Panc1 (cell line): ENCODE measurements around the gene FOXO1. TPM values are rescaled to one million over a fixed set of nuclear protein-coding genes. Genes with fewer than 3 reads are reported as not detected.

Experiments used
- ATAC-seq: fragments of 200-7000 bp; cut with Tn5 transposase; 2 replicates; pipeline ENCODE4 v1.9.1; 2020; ENCODE audit warnings: mild to moderate bottlenecking, moderate library complexity
- BruUV-seq: library from RNA; stranded (reverse); fragments of 400-500 nt; replicated peaks from 2 replicates; lab custom pipeline; 2021; lab: Mats Ljungman, UMichigan
- CTCF ChIA-PET: fragments of 300-600 bp; sonication (Branson Sonifier 250); formaldehyde crosslinking; loops from one replicate; lab custom pipeline; 2022; ENCODE audit warnings: antibody characterized with exemption; lab: Charles Lee
- POLR2A ChIA-PET: fragments of 300-600 bp; sonication (Branson Sonifier 250); formaldehyde crosslinking; loops from one replicate; lab custom pipeline; 2022; ENCODE audit warnings: antibody characterized with exemption; lab: Charles Lee
- DNase-seq: peaks from one replicate; pipeline ENCODE4 v3.0.0-alpha.2; 2010; ENCODE audit warnings: low read depth, low spot score
- H3K27ac ChIP-seq: 2 replicates; pipeline ENCODE4 v1.5.1; 2011; ENCODE audit warnings: mild to moderate bottlenecking, low read length, inconsistent platforms
- H3K27me3 ChIP-seq: fragments of 200-500 bp; sonication (Bioruptor generic); 2 replicates; pipeline ENCODE4 v1.6.0; 2014; ENCODE audit warnings: low read length, inconsistent platforms; ENCODE audit not compliant: control insufficient read depth, insufficient read depth
- H3K36me3 ChIP-seq: fragments of 200-500 bp; sonication (Bioruptor generic); 2 replicates; pipeline ENCODE4 v1.5.1; 2014; ENCODE audit warnings: inconsistent platforms, mild to moderate bottlenecking, low read length, moderate library complexity; ENCODE audit not compliant: control insufficient read depth, insufficient read depth
- H3K4me1 ChIP-seq: 2 replicates; pipeline ENCODE4 v1.5.1; 2011; ENCODE audit warnings: inconsistent platforms, mild to moderate bottlenecking, low read length, moderate library complexity; ENCODE audit not compliant: control insufficient read depth, insufficient read depth
- H3K4me3 ChIP-seq, 2 experiments: 2 replicates each; pipeline ENCODE4 v1.5.1; 2011 to 2012; ENCODE audit warnings: low read depth in 2 of 2, low read length in 2 of 2, mild to moderate bottlenecking in 2 of 2, inconsistent platforms in 1 of 2, moderate library complexity in 1 of 2
- H3K9me3 ChIP-seq: fragments of 200-500 bp; sonication (Bioruptor generic); 2 replicates; pipeline ENCODE4 v1.5.1; 2014; ENCODE audit warnings: low read depth, mild to moderate bottlenecking, inconsistent platforms, low read length, moderate library complexity; ENCODE audit not compliant: control insufficient read depth, insufficient read depth
- CTCF ChIP-seq: fragments of 450-650 bp; IDR thresholded peaks from 2 replicates; pipeline ENCODE4 v1.5.1; 2017; ENCODE audit warnings: mild to moderate bottlenecking
- POLR2AphosphoS5 ChIP-seq: IDR thresholded peaks from 2 replicates; pipeline ENCODE4 v1.6.1; 2012; ENCODE audit warnings: mild to moderate bottlenecking, low read depth, low read length, moderate library complexity
- SIN3A ChIP-seq: IDR thresholded peaks from 2 replicates; pipeline ENCODE4 v1.6.1; 2012; ENCODE audit warnings: low read depth, mild to moderate bottlenecking, low read length, moderate library complexity, borderline replicate concordance; ENCODE audit not compliant: insufficient read depth
- TCF7L2 ChIP-seq: IDR thresholded peaks from 2 replicates; pipeline ENCODE4 v1.6.1; 2011; ENCODE audit warnings: mild to moderate bottlenecking, low read depth, low read length, inconsistent platforms
- in situ Hi-C: cut with HindIII; loops from 2 replicates; pipeline ENCODE4 v1.10.0; 2016; ENCODE audit warnings: low sequenced_read_pairs, low pct_unique_long_range_greater_than_20kb
- intact Hi-C: fragments of 100-400 bp; cut with micrococcal nuclease; formaldehyde crosslinking; loops from one replicate; pipeline ENCODE4 v1.10.0; 2022; ENCODE audit not compliant: unreplicated experiment
- total RNA-seq: library from RNA; stranded (reverse); gene quantifications from one replicate; pipeline ENCODE4 v1.2.1, GENCODE V29; 2021; ENCODE audit not compliant: unreplicated experiment
- TF ChIP-seq, protein P1 (sequence below), 2 experiments: IDR thresholded peaks; 2 replicates each; pipeline ENCODE4 v1.6.1; 2011 to 2012; ENCODE audit warnings: low read depth in 2 of 2, control low read depth in 1 of 2, low read length in 1 of 2, mild to moderate bottlenecking in 1 of 2, moderate library complexity in 1 of 2; ENCODE audit not compliant: insufficient read depth in 1 of 2

The FOXO1 gene
- total RNA-seq, 1 experiment from 2014 or later, result 2.1 TPM

GRCh38 chr13:40517486-40518480 lies 148.7 kb downstream of the FOXO1 start:
- in situ Hi-C loops (no loop called here), intact Hi-C loops (no loop called here)
- H3K27me3 ChIP-seq, result no peaks in the 10 kb centered on the region
- no peak for ATAC-seq
- H3K4me3 ChIP-seq, result no peak overlapping the region
- no peak overlapping the region for H3K27ac ChIP-seq
- DNase-seq, result no peak
- ChIA-PET CTCF (no interaction called here), POLR2A (no interaction called here)
- H3K36me3 ChIP-seq, result no peaks in the 10 kb centered on the region
- H3K9me3 ChIP-seq, result no peaks in the 10 kb centered on the region
- no peaks in the 10 kb centered on the region for H3K4me1 ChIP-seq
- no TSS peak for BruUV-seq
- no peak for TF ChIP-seq CTCF
- TF ChIP-seq POLR2AphosphoS5, result no peak
- no peak for TF ChIP-seq TCF7L2
- TF ChIP-seq SIN3A, result no peak
- TF ChIP-seq, protein P1, sequence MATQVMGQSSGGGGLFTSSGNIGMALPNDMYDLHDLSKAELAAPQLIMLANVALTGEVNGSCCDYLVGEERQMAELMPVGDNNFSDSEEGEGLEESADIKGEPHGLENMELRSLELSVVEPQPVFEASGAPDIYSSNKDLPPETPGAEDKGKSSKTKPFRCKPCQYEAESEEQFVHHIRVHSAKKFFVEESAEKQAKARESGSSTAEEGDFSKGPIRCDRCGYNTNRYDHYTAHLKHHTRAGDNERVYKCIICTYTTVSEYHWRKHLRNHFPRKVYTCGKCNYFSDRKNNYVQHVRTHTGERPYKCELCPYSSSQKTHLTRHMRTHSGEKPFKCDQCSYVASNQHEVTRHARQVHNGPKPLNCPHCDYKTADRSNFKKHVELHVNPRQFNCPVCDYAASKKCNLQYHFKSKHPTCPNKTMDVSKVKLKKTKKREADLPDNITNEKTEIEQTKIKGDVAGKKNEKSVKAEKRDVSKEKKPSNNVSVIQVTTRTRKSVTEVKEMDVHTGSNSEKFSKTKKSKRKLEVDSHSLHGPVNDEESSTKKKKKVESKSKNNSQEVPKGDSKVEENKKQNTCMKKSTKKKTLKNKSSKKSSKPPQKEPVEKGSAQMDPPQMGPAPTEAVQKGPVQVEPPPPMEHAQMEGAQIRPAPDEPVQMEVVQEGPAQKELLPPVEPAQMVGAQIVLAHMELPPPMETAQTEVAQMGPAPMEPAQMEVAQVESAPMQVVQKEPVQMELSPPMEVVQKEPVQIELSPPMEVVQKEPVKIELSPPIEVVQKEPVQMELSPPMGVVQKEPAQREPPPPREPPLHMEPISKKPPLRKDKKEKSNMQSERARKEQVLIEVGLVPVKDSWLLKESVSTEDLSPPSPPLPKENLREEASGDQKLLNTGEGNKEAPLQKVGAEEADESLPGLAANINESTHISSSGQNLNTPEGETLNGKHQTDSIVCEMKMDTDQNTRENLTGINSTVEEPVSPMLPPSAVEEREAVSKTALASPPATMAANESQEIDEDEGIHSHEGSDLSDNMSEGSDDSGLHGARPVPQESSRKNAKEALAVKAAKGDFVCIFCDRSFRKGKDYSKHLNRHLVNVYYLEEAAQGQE (IDR thresholded peaks at IDR 0.05; ENCODE audit: insufficient read depth in 1 of 2, low read depth in 2 of 2, low read length in 1 of 2), result no peak

GRCh38 chr13:40515702-40516101 lies 150.7 kb downstream of the FOXO1 start:
- POLR2A ChIA-PET, result no interaction called here
- Histone ChIP-seq H3K27ac (no peak overlapping the region), H3K36me3 (no peaks in the 10 kb centered on the region), H3K4me3 (no peak overlapping the region), H3K27me3 (no peaks in the 10 kb centered on the region), H3K4me1 (no peaks in the 10 kb centered on the region), H3K9me3 (no peaks in the 10 kb centered on the region)
- no TSS peak for BruUV-seq
- DNase-seq (no peak), ATAC-seq (no peak)
- CTCF ChIA-PET, result no interaction called here
- no peak for TF ChIP-seq CTCF
- TF ChIP-seq TCF7L2, result no peak
- TF ChIP-seq, protein P1 (IDR thresholded peaks at IDR 0.05; ENCODE audit: insufficient read depth in 1 of 2, low read depth in 2 of 2, low read length in 1 of 2), result no peak
- TF ChIP-seq SIN3A, result no peak
- no peak for TF ChIP-seq POLR2AphosphoS5
- in situ Hi-C loops (no loop called here), intact Hi-C loops (no loop called here)
